NCI-H446 (cell line): Measurements from ENCODE around the gene STPG1.
"Not testable (repeated sequence)": the region's sequence is repeated elsewhere in the genome, so short reads cannot be mapped to it uniquely, and the experiment has no call there.

Source experiments
- DNase-seq, 2 experiments: peaks; one replicate each; lab custom pipeline; 2025; lab: John Stamatoyannopoulos, UW

The STPG1 gene

GRCh38 chr1:24413350-24414163, at the start of gene STPG1:
Gene STPG1 (minus strand): TSS chr1:24413782. CDS start chr1:24401388, 12,394 bp downstream.
- no peak for DNase-seq

GRCh38 chr1:24462128-24462527, 48.5 kb upstream of the STPG1 start:
- not testable (repeated sequence) for DNase-seq

DNA sequence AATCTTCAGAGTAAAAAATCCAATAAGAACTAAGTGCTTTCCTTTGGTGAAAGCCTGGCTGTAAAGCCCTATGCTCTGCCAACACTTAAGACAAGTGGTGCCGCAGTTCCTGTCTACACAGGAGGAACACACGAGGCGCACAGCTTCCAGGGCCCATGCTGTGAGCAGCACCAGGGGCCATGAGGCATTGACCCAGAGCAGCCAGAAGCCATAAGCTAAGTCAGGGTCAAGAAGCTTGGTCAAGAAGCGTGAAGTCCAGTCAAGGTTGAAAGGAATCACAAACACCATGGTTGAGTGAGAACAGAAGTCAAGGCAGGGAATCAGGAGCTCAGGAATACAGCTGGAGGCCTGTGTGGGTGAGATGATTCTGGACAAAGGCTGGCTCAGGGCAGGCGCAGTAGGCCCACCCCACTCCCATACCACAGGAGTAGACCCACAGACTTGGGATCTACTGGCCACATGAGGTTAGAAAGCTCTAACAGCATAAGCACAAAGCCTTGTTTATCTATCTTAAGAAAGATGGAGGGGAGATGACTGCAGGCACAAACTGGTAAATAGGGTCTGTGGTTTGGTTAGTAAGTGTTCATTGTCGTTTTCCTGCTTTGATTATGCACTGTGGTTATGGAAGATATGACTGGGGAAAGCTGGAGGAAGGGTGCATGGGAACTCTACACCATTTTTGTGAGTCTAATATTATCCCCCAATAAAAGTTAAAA, 46.1 kb upstream of the STPG1 start:
- DNase-seq = no peak

- no peak for DNase-seq
Measured at GRCh38 chr1:24457866-24458265, 44.3 kb upstream of the STPG1 start.

DNA sequence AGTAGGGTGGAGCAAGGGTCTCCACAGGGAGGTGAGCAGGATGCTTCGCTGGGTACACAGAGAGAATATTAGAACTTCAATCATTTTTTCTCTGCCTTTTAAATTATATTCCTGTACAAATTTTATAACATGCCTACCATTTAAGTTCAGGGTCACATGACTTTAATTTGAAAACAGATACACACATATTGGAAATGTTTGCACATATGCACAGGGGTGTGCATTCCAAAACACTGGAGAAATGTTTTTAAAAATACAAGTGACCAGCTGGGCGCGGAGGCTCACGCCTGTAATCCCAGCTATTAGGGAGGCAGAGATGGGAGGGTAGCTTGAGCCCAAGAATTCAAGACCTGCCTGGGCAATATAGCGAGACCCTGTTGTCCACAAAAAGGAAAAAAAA, 41.7 kb upstream of the STPG1 start:
- no peak for DNase-seq

- no peak for DNase-seq
Measured at GRCh38 chr1:24454673-24455072, 41.1 kb upstream of the STPG1 start.

DNA sequence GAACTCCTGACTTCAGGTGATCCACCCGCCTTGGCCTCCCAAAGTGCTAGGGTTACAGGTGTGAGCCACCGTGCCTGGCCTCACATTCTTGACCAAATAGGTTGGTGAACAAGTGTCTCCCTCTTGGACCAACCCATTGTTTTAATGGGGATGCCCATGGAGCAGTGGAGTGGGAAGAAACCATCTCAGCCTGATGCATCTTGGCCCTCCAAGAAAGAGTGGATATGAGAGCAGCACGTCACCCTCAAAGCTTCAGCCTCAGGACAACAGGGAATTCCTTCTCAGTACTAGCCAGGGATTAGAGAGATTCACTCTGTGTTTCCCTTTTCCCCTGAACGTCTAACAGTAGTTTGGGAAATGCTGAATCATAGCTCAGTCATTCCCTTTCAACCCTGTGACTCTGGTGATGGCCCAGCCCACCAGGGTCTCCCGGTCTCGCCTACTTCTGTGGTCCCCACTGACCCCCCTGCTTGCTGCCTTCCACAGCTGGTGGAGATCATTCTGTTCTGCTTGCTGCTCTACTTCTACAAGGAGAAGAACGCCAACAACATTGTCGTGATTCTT, 39.4 kb upstream of the STPG1 start:
- DNase-seq = no peak

DNA sequence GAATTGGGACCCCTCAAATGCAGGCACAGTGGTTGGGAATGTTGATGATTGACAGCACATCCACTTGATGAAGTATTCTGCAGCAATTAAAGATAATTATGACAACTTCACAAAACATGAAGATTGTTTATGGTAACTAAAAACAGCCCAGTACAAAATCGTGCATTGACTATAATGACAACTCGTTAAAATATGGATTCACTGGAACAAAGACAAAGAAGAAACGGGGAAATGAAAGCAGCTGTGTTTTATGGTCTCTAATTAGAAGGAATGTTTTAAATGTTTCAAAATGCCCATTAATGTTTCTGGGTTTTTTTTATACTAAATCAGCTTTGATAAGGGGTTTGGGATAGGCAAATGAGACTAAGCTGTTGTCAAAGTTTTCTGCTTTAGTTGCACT, 38.2 kb upstream of the STPG1 start:
- no peak for DNase-seq

GRCh38 chr1:24450857-24451397, 37.3 kb upstream of the STPG1 start:
- no peak for DNase-seq

GRCh38 chr1:24450316-24450715, 36.7 kb upstream of the STPG1 start:
- DNase-seq = no peak

- not testable (repeated sequence) for DNase-seq
Measured at GRCh38 chr1:24446446-24446845, 32.9 kb upstream of the STPG1 start.

GRCh38 chr1:24443241-24443656, 29.7 kb upstream of the STPG1 start:
- peak in 1 of 2 experiments; percentile 54 for DNase-seq

DNA sequence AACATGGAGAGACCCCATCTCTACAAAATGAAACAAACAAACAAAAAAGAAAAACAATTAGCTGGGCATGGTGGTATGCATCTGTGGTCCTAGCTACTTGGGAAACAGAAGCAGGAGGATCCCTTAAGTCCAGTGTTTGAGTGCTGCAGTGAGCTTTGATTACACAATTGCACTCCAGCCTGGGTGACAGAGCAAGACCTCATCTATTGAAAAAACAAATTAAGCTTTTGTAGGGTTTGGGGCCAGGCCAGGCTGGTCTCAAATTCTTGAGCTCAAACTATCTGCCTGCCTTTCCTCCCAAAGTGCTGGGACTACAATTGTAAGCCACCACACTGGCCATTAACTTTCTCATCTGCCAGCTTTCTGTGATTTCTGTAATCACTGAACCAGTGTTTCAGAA, 29.2 kb upstream of the STPG1 start:
- no peak for DNase-seq

DNA sequence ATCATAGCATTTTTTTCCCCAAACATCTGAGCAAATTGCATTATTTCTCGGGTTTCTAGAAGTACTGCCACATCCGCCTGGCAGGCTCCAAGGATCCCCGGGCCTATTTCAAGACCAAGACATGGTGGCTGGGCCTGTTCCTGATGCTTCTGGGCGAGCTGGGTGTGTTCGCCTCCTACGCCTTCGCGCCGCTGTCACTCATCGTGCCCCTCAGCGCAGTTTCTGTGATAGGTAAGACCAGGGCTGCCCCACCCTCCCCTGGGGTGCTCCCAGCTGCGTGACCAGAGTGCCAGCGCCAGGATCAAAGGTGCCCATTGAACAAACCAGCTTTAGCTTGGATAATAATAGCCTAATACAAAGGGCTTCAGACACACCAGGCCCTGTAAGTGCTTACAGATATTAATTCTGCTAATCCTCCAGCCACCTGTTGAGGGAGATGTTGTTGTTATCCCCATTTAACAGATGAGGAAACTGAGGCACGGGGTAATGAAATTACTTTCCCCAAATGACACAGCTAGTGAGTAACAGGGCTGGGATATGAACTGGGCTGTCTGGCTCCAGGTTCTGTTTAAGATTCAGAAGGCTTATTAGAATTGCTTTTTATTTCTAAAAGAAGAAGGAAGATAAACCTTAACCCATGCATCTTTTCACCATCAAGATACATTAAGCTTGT, 28.6 kb upstream of the STPG1 start:
- no peak for DNase-seq

DNA sequence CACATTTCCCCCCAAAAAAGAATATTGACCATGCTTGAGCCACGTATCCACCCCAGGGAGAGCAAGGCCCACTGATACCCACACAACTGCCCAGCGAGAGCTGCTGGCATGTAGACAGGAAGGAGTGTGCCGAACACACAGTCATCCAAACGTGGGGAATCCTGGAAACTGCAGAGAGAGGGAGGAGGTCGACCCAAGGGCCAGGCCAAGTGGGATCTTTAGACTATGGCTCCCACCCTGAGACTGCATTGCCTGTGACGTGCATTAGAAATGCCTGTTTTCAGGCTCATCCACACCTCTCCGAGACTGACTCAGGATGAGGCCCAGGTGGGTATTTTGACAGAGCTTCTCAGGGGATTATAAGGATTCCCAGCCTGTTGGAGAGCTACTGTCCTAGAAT, 27.9 kb upstream of the STPG1 start:
- DNase-seq = no peak

- no peak for DNase-seq
Measured at GRCh38 chr1:24440436-24440835, 26.9 kb upstream of the STPG1 start.

- DNase-seq = no peak
Measured at GRCh38 chr1:24438423-24438901, 24.9 kb upstream of the STPG1 start.

DNA sequence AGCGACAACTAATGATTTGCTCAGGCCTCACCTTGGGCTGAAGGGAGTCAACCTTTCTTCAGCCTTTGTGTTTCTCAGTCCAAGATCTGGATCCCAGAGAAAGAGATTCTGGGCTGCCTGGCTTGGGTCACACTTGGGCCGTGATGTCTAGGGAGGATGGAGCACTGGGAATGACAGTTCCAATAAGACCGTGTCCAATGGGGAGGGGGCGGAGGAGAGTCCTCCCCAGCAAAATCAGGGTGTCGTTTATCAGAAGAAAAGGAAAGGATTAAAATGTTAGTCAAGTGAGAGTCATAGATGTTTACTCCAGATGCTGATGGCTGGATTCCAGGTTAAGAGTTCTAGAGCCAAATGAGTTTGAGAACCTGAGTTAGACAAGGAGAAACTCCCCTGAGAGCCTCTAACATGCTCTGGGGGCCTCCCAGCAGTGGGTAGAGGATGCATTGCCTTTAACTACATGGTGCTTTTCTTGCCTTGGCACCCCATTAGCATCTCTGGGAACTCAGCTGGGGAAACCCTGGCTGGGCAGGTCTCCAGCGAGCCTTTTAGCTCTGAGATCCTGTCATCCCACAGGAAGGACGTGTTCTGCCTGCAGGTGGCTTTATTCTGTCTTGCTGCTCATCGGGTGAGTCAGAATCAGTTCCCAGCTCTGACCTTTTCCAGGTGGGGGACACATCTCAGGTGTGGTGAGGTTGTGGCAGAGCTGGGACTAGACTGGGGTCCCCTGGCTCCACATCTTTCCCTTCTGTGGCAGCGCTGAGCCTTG, 24.2 kb upstream of the STPG1 start:
- DNase-seq = no peak

GRCh38 chr1:24435782-24436365, 22.3 kb upstream of the STPG1 start:
- DNase-seq = no peak

DNA sequence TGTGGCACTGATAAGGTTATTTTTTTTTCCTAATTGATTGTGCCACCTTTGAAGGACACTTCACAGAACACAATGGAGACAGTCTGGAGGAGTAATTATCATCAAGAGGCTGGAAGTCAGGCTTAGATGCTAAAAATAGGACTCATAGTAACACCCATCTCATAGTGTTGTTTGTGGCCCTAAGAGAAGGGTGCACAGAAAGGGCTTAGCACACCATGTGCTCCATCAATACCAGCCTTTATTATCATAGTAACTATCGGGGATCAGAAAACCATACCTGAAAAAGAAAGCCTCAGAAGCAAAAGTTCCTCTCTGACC, 13.9 kb upstream of the STPG1 start:
- DNase-seq = no peak
